ENCODE measurements around the gene METTL21C.
A peak's percentile ranks its signal among the peaks of the same experiment; 100 is the strongest.

Gene METTL21C

GRCh38 chr13:102697264-102697663, 2.4 kb upstream of the METTL21C start:
- DNase-seq, result no peak

- DNase-seq, result no peak
These were observed 1.6 kb upstream of the METTL21C start for GRCh38 chr13:102696465-102696864.

GRCh38 chr13:102693776-102694175, 1.1 kb downstream of the METTL21C start:
- DNase-seq, result no peak

DNA sequence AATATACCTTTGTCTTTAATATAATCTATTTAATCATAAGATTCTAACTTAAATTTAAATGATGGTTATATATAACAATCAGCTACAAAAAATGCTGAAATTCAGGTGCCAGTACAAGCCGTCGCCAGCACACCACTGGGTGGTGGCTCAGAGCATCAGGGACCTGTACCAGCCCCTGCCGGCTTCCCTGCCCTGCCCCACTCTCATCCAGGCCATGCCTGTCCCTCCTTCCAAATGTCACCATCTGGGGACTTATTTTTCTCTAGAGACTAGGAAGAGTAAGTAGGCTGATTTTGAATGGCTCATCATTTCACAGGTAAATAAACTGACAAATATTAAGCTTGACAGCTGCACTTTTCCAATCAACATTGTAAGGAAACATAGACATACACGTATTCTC, 1.6 kb downstream of the METTL21C start:
- DNase-seq, result no peak

GRCh38 chr13:102692491-102692826, 2.4 kb downstream of the METTL21C start:
- no peak for DNase-seq

DNA sequence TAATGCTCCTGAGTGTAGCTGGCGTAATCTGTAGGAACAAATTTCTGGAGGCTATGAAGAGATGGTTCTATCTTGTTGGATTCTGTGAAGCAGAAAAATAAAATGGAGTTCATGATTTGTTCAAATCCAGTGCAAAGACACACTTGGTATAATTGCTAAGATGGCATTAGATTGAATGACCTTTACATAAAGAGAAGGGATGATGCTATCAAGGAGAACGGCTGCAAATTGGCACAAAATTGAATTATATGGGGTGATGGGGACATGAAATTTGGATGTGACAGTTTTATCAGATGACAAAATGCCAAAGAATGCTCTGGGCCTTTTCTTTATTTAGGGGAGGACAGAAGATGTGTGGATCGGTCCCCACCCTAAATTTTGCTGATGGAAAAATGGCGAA, 4.0 kb downstream of the METTL21C start:
- no peak for DNase-seq

- DNase-seq, result no peak
These were observed 6.4 kb downstream of the METTL21C start for GRCh38 chr13:102688306-102688973.

DNA sequence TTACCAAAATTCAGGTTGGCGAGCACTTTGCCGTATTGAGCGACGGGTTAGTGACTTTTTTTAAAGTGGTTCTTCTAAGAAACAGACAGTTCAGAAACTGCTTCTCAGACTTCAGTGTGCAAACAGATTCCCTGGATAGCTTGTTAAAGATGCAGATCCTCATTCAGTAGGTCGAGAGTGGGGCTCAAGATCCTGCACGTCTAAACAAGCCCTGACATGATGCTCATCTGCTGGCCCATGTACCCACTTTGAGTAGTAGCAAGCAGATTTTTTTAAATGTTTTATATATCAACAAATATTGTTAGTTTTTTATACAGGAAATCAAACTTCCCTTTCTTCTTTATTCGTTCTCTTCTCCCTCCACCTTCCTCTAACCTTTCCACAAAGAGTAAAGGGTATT, 7.3 kb downstream of the METTL21C start:
- no peak for DNase-seq

GRCh38 chr13:102686024-102686423, 8.8 kb downstream of the METTL21C start:
- DNase-seq, result no peak

DNA sequence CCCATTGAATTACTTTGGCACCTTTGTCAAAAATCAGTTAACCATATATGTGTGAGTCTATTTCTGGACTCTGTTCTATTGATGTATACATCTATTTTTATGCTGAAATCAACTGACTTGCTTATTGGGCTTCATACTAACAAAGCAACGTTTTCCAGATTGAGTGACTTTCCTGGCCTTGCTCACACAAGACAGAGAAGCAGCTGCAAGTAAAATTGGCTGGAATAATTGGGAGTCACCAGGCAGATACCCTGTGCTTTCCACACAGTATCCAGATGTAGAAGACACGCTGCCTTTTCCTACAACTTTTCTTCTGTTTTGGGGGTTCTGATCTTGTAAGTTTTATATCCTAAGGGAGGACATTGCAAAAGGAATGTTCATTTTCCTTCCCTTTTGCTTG, 11.2 kb downstream of the METTL21C start:
- no peak for DNase-seq

- no peak for DNase-seq
These were observed 12.1 kb downstream of the METTL21C start for GRCh38 chr13:102682727-102683126.

DNA sequence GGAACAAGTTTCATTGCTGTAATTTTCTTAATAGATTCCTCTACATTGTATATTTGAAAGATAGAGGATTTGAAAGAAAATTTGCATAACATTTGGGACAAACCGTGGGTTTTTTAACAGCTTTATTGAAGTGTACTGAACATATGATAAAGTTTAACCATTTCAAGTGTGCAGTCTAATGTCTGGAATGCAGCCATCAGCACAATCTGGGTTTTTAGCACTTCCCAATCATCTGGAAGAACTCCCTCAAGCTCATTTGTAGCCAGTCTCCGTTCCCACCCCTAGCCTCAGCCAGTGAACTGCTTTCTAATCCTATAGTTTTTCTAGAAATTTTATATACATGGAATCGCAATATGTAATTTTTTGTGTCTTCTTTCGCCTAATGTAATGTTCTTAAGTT, 12.6 kb downstream of the METTL21C start:
- no peak for DNase-seq

GRCh38 chr13:102680842-102681740, 13.8 kb downstream of the METTL21C start:
- peak; percentile 29 for DNase-seq

GRCh38 chr13:102680133-102680717, 14.6 kb downstream of the METTL21C start:
- no peak for DNase-seq

DNA sequence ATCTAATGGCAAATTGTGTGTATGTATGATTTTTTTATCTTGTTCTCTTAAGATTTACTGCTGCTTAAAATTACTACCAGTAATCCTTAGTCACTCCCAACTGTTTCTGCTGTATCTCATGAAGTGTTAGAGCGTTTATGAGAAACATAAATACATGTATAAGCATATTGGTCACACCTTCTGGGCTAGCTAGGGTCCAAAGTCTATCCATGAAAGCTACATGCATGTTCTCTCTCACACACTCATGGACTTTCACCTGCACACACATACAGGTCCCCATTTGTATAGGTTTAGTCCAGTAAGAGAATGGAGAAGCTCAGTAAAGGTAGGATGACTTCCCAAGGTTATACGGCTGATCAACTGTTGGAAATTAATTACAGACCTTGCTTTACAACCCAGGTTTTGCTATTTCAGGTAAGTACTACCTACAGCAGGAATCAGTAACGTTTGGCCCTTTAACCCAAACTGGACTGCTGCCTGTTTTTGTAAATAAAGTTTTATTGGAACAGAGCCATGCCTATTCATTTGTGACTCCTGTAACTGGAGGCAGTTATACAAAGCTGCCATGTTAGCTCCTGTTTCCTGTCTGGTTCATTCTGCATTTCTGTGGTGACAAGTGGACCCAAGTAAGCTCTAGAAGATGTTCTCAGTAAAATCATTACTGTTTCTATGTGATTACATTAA, 15.3 kb downstream of the METTL21C start:
- no peak for DNase-seq

GRCh38 chr13:102678339-102679107, 16.3 kb downstream of the METTL21C start:
- DNase-seq, result no peak

DNA sequence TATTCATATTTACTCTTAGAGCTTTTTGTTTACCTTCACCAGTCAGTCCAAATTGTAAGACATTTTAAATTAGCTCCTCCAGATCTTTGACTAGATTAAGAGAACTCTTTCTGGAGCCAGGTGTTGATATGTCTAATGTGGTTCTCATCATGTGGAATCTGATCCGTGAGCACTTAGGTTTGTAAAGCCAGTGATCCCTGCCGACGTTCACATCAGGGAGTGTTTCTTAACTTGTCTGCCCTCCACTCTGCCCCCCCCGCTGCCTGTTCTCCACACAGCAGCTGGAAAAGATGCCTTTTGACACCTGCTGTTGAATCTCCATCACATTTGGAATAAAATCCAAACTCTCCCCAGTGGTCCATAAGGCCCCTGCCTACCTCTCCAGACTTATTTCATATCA, 17.7 kb downstream of the METTL21C start:
- DNase-seq, result no peak

- no peak for DNase-seq
These were observed 19.7 kb downstream of the METTL21C start for GRCh38 chr13:102675115-102675514.

- DNase-seq, result no peak
These were observed 24.7 kb downstream of the METTL21C start for GRCh38 chr13:102670130-102670529.

DNA sequence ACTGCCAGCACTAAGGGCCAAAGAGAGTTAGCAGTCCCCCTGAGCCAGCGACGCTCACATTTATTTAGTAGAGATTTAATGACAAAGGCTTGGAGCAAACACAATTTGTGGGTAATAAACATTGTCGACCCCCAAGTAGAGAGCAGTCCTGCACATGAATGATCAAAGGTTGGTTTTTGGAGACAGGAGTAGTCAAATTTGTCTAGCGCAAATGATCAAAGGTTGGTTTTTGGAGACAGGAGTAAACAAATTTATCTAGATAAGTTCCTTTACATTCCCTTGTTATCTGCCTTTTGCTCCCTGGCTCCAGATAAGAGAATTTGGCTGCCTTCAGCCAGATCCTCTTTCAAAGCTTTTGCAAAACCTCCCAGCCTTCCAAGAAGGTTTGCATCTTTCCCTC, 26.9 kb downstream of the METTL21C start:
- no peak for DNase-seq

- DNase-seq, result no peak
These were observed 27.8 kb downstream of the METTL21C start for GRCh38 chr13:102667023-102667422.

DNA sequence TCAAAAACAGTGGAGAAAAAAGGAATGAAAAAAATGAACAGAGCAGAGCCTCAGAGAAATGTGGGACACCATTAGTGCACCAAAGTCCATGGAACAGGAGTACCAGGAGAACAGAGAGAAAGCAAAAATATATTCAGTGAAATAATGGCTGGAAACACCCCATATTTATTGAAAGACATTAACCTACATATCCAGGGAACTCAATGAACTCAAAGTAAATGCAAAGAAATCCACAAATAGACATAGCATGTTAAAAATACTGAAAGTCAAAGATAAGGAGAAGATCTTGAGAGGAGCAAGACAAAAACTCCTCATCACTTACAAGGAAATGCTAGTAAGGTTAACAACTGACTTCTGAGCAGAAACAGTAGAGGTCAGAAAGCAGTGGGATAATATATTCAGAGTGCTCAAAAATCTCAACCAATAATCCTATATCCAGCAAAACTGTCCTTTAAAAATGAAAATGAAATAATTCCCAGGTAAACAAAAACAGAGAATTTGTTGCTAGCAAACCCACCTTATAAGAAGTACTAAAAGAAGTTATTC, 35.6 kb downstream of the METTL21C start:
- no peak for DNase-seq
